Measurements from ENCODE around the gene CCDC69. TPM values are rescaled to one million over a fixed set of nuclear protein-coding genes. Genes with fewer than 3 reads are reported as not detected.

Gene CCDC69
- total and polyA plus RNA-seq, 10 of the 15 experiments (the other 5 are each of a cell fraction or from before 2014, with no cell fraction given), result 13.5 to 106 (median 70.1) TPM

- Histone ChIP-seq H3K27me3 (replicated peaks in 1 of 2; ENCODE audit: control insufficient read depth in 2 of 2, insufficient read depth in 2 of 2, low read length in 1 of 2) (no peaks in the 10 kb centered on the region), H3K9ac (ENCODE audit: control insufficient read depth, insufficient read depth, low read length) (no peak overlapping the region), H3K79me2 (ENCODE audit: control insufficient read depth, insufficient read depth, low read length) (peaks cover 100% of the 10 kb centered on the region), H3K9me3 (replicated peaks; ENCODE audit: control insufficient read depth, insufficient read depth, low read length) (no peaks in the 10 kb centered on the region), H4K20me1 (ENCODE audit: control insufficient read depth, insufficient read depth) (peaks cover 4% of the 10 kb centered on the region), H3K36me3 (ENCODE audit: control insufficient read depth in 2 of 2, insufficient read depth in 2 of 2, low read length in 1 of 2) (peaks cover 21 to 37% of the 10 kb centered on the region in 2 experiments), H3K27ac (ENCODE audit: control insufficient read depth, insufficient read depth) (no peak overlapping the region), H3K4me2 (ENCODE audit: control insufficient read depth, insufficient read depth) (no peak overlapping the region), H3K4me3 (no peak overlapping the region), H2AFZ (ENCODE audit: control insufficient read depth, low read depth, low read length) (no peak overlapping the region), H3K4me1 (ENCODE audit: control insufficient read depth, insufficient read depth, low read length) (peaks cover 75% of the 10 kb centered on the region)
- intact Hi-C loops (cut with micrococcal nuclease; ENCODE audit: unreplicated experiment) (no loop called here), in situ Hi-C loops (cut with MboI) (no loop called here)
- TF ChIP-seq ATF2 (IDR thresholded peaks at IDR 0.05; ENCODE audit: low read length) (no peak), NFXL1 (IDR thresholded peaks at IDR 0.05; ENCODE audit: borderline replicate concordance) (no peak), NRF1 (conservative IDR thresholded peaks at IDR 0.05; ENCODE audit: low read depth, low read length) (no peak), SMARCA5 (IDR thresholded peaks at IDR 0.05) (no peak), RFX5 (IDR thresholded peaks at IDR 0.05; ENCODE audit: low read depth, low read length) (no peak)
- FAIRE-seq (no peak), ATAC-seq (no peak), DNase-seq (ENCODE audit: low read depth, low spot score) (no peak)
- CTCF ChIA-PET, result interaction anchor here (0.9 to 40.1 kb wide), 6 partner anchors 15 to 168 kb away, joined by 3 to 1107 read pairs (median 10); no protein-coding TSS in a partner anchor
- POLR2A ChIA-PET, result interaction anchor here (0.8 to 3.1 kb wide), 7 partner anchors 9 to 108 kb away, joined by 4 to 17 read pairs (median 5); partner anchors contain the start of gene ANXA6
- RAD21 ChIA-PET (ENCODE audit: unreplicated experiment), result interaction anchor here (0.6 to 10.8 kb wide), 2 partner anchors 18 to 65 kb away, joined by 3 to 222 read pairs; no protein-coding TSS in a partner anchor
- SMC1A ChIA-PET (ENCODE audit: uncharacterized antibody, unreplicated experiment), result interaction anchor here (1.4 to 35.3 kb wide), 4 partner anchors 7 to 76 kb away, joined by 3 to 1132 read pairs (median 568); partner anchors contain the start of gene ANXA6
- no TSS peak for BruUV-seq (replicated peaks)
- WGBS (ENCODE audit: insufficient coverage, insufficient replicate concordance, low lambda C conversion rate, missing lambda C conversion rate), result 82% methylated on average over 7 of the region's 7 CpGs
These were observed 75.3 kb downstream of the CCDC69 start for GRCh38 chr5:151148583-151148982.

Measured in GM12878 (cell line).